GM13977 (cell line): ENCODE measurements around the gene BAIAP2.

ENCODE experiments used
- DNase-seq: peaks from one replicate; pipeline ENCODE4 v3.0.0; 2012; ENCODE audit warnings: low spot score
- CTCF ChIP-seq: IDR thresholded peaks from 2 replicates; pipeline ENCODE4 v1.5.1; 2012; ENCODE audit warnings: mild to moderate bottlenecking, control low read depth; ENCODE audit not compliant: insufficient read depth; ENCODE audit errors: extremely low read depth, missing control alignments
- in situ Hi-C: fragments of 300-500 bp; cut with MboI; formaldehyde crosslinking; loops from one replicate; pipeline ENCODE4 v1.12.0; 2022; ENCODE audit warnings: low sequenced_read_pairs, low pct_unique_long_range_greater_than_20kb, mixed read lengths, inconsistent platforms; ENCODE audit not compliant: unreplicated experiment

BAIAP2 gene

GRCh38 chr17:81113158-81113724, 78.3 kb downstream of the BAIAP2 start:
- no peak for TF ChIP-seq CTCF
- DNase-seq, result no peak
- in situ Hi-C loops, result no loop called here

- DNase-seq, result no peak
- TF ChIP-seq CTCF, result no peak
- in situ Hi-C loops, result no loop called here
Measured at GRCh38 chr17:81114351-81115093, 79.6 kb downstream of the BAIAP2 start.

- in situ Hi-C loops, result no loop called here
- TF ChIP-seq CTCF, result no peak
- DNase-seq, result no peak
Measured at GRCh38 chr17:81115219-81115618, 80.3 kb downstream of the BAIAP2 start.

- no peak for DNase-seq
- no peak for TF ChIP-seq CTCF
- in situ Hi-C loops, result no loop called here
Measured at GRCh38 chr17:81115749-81116464, 81.0 kb downstream of the BAIAP2 start.

GRCh38 chr17:81116704-81117103, 81.8 kb downstream of the BAIAP2 start:
- in situ Hi-C loops, result no loop called here
- DNase-seq, result no peak
- TF ChIP-seq CTCF, result no peak

GRCh38 chr17:81117672-81118198, 82.8 kb downstream of the BAIAP2 start:
- in situ Hi-C loops, result no loop called here
- DNase-seq, result no peak
- no peak for TF ChIP-seq CTCF
